AG08395 (cell line): ENCODE data around the gene FHIT.

Source experiments
- DNase-seq: peaks from one replicate; pipeline ENCODE4 v3.0.0; 2012; ENCODE audit warnings: mixed read lengths, low spot score

Gene FHIT

GRCh38 chr3:60839246-60839645 lies 412.0 kb downstream of the FHIT start:
- no peak for DNase-seq

- DNase-seq: no peak
Observed at GRCh38 chr3:60835796-60836195, 415.5 kb downstream of the FHIT start.

GRCh38 chr3:60829058-60829457 lies 422.2 kb downstream of the FHIT start:
- DNase-seq: no peak

GRCh38 chr3:60827666-60828065 lies 423.6 kb downstream of the FHIT start:
- DNase-seq: no peak

GRCh38 chr3:60826511-60826910 lies 424.7 kb downstream of the FHIT start:
- no peak for DNase-seq

- no peak for DNase-seq
Observed at GRCh38 chr3:60812502-60812901, 438.8 kb downstream of the FHIT start.

GRCh38 chr3:60810881-60811280 lies 440.4 kb downstream of the FHIT start:
- no peak for DNase-seq

- no peak for DNase-seq
Observed at GRCh38 chr3:60809857-60810610, 441.2 kb downstream of the FHIT start.

GRCh38 chr3:60803216-60804173 lies 447.8 kb downstream of the FHIT start:
- DNase-seq: no peak

- DNase-seq: no peak
Observed at GRCh38 chr3:60801307-60801706, 449.9 kb downstream of the FHIT start.

- DNase-seq: no peak
Observed at GRCh38 chr3:60798456-60798855, 452.8 kb downstream of the FHIT start.

GRCh38 chr3:60792249-60792852 lies 458.9 kb downstream of the FHIT start:
- DNase-seq: no peak

- DNase-seq: no peak
Observed at GRCh38 chr3:60788185-60788584, 463.1 kb downstream of the FHIT start.

GRCh38 chr3:60781935-60782334 lies 469.3 kb downstream of the FHIT start:
- no peak for DNase-seq

GRCh38 chr3:60779637-60780036 lies 471.6 kb downstream of the FHIT start:
- no peak for DNase-seq

- no peak for DNase-seq
Observed at GRCh38 chr3:60775985-60776384, 475.3 kb downstream of the FHIT start.

- no peak for DNase-seq
Observed at GRCh38 chr3:60774617-60775016, 476.6 kb downstream of the FHIT start.

GRCh38 chr3:60772584-60772983 lies 478.7 kb downstream of the FHIT start:
- no peak for DNase-seq

GRCh38 chr3:60771766-60772165 lies 479.5 kb downstream of the FHIT start:
- no peak for DNase-seq

- no peak for DNase-seq
Observed at GRCh38 chr3:60770532-60770931, 480.7 kb downstream of the FHIT start.

- no peak for DNase-seq
Observed at GRCh38 chr3:60767536-60767935, 483.7 kb downstream of the FHIT start.

GRCh38 chr3:60765776-60766175 lies 485.5 kb downstream of the FHIT start:
- DNase-seq: no peak

GRCh38 chr3:60764870-60765269 lies 486.4 kb downstream of the FHIT start:
- no peak for DNase-seq
